Measurements from ENCODE around the gene TEKT5.

- TF ChIP-seq SP1 (IDR thresholded peaks at IDR 0.05) (no peak), CTCF (IDR thresholded peaks at IDR 0.05; ENCODE audit: low read depth, low read length, missing input control) (no peak), ZBTB33 (IDR thresholded peaks at IDR 0.05) (no peak), ATF3 (IDR thresholded peaks at IDR 0.05) (no peak), REST (IDR thresholded peaks at IDR 0.05) (no peak)
These were observed 50.6 kb downstream of the TEKT5 start for GRCh38 chr16:10644092-10644491.

Measured in liver (tissue), 3 donors.